Measurements from ENCODE around the gene CREB3L2.

Gene CREB3L2

DNA sequence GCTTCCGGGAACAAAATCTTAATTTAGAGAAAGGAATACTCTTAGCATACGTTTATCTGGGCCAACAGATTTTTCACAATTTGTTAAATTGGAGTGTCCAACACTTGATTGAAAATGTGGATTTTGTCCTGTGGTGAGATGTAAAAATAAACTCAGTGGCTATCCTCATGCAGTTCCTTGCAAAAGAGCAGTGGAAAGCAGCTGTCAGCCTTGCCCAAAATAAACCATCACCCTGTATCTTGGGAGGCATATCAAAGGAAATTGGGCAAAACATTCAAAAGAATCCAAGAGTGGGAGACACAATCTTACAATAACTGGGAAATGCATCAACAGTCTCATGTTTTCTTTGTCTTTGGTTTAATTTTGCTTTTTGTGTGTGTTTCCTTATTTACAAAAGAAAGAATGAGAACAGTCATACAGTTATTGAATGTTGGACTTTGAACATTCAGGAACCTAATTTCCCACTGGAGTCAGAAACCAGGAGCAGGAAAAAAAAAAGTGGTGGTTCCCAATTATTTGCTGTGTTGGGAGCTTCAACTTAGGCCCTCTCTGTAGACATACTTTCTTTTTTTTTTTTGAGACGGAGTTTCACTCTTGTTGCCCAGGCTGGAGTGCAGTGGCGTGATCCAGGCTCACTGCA lies 110.8 kb downstream of the CREB3L2 start:
- DNase-seq = no peak

DNA sequence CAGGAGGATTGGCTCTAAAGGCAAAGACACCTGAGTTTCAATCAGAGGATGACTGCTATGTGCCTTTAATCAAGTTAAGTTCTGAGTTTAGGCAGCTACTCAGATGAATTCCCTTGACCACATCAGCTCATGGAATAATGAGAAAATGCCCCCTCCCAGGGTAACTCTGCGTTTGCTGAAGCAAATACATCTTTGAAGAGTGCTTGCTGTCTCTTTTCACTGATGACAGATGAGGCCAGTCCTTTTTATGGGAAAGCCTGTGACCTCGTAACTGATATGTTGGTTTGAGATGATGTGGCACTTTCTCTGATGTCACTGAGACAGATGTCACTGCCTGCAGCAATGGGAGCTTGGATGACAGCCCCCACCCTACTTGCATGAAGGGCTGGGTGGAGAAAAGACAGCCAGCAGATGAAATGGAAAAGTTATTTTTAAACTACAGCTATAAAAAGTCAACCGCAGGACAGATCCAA lies 111.4 kb downstream of the CREB3L2 start:
- DNase-seq = no peak

DNA sequence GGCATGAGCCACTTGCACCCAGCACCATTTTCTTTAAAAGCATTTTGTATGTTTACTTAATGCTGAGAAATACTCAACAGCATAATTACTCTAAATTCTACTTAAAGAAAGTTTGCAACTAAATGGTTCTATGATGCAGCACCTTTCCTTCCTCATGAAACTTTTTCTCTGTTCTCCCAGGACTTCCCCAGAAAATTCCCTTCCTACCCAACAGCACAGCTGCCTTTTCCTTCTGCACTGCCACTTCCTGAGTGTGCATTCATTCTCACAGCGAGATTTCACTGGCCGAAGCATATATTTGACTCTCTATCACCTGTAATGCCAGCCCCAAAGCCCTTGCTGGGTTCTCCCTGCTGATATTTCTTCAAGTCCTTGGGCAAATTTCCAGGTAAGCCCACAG lies 113.6 kb downstream of the CREB3L2 start:
- no peak for DNase-seq

DNA sequence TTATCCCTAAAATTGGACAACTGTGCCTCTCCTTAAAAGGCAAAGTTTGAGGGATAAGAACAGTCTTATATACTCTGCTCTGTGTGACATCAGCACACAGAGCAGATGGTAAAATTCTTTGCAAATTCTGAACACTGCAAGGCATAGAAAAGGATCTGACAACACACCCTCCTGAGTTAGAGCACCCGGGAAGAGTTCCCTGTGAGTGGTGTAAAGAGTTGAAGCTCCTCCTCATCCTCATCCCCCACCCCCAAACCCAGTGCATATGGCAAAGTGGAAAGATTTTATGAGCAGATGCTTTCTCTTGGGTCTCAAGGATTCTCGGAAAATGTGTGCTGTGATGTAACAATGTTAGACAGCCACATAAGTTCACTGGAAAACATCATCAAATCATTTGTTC lies 115.1 kb downstream of the CREB3L2 start:
- no peak for DNase-seq

DNA sequence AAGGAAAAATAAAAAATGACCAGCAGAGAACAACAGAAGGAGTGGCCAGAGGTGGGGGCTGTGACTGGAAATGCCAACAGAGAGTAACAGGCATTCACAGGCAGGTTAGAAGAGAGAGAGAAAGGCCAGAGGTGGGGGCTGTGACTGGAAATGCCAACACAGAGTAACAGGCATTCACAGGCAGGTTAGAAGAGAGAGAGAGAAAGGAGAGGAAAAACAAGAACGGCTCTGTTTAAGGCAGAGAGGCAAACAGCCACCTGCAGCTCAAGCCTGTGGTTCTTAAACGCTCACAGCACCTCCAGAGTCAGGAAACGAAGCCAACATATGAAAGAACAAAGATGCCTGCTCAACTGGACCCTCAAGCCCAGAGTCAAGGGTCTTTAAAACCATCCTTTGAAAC lies 115.6 kb downstream of the CREB3L2 start:
- DNase-seq = no peak

DNA sequence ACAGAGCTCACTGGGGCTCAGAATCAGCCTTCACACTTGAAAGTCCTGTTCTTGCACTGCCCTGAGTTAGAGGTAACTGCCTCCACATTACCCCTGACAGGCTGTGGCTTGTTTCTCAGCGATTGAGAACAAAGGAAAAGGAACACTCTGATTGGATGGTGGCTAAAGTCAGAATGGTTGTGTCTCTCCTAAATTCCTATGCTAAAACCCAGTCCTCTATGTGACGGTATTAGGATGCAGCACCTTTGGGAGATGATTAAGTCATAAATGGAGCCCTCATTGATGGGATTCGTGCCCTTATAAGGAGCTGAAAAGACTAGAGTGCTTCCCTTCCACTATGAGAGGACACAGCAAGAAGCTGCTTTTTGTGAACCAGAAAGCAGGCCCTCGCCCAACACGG lies 116.2 kb downstream of the CREB3L2 start:
- DNase-seq = no peak

DNA sequence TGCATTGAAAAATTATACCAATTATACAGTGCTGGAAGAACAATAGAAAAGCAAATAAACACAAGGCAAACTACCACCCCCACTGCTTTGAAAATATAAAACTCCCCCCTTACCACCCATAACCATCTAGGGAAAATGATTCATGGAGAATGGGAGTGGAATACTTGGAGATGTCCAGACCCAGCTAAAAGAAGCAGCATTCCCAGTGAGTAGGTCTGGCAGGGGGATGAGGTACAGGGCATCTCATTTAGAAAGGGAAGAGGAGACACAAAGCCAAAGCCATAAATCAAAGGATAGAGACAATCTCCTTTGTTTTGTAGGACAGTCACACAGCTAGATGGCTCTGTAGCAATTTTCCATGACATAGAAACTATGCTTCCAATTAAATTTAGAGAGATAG lies 119.1 kb downstream of the CREB3L2 start:
- DNase-seq = no peak

DNA sequence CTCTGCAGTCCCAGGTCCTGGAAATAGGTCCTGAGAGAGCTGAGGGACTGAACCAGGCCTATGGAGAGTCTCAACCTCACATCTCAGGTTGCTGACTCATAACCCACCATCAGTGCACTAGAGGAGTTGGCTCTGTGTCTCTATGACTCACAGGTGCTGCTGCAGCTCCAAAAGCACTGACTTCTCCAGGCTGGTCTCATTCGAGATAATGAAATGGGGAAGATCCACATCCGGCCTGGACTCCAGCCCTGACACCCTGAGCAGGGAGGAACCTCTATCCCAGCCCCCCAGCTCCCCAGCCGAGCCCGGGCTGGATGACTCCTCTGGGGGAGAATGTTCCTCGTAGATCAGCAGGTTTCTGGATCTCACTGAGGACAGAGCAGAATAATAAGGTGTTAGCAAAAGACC lies 119.6 kb downstream of the CREB3L2 start:
- no peak for DNase-seq

DNA sequence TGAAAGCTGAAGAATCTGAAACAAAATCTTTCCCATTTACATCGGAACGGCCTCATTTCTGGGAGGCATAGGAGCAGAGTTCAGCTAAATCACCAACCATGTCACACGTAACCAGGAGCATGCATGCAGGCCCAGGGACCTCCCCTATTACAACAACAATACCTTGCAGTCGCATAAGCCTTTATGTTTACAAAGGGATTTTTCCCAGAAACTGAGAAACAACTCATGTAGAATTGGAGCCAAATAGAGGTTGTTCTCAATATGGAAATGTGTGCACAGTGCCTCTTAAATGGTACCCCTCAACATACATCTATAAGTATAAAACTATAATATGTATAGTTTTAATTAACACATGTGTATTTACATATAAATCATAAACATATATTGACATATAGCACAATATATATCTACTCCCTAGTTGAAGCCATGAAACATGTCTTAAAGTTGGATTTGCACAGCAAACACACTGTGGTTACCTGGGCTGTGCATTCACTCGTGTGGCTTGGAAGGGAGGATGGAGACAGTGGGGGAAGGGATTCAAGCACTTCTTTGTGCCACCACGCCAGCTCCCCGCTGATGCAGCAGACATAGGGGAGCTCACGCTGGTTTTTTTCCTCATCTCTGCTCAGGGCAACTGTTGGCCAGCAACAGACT lies 120.2 kb downstream of the CREB3L2 start:
- DNase-seq = no peak

DNA sequence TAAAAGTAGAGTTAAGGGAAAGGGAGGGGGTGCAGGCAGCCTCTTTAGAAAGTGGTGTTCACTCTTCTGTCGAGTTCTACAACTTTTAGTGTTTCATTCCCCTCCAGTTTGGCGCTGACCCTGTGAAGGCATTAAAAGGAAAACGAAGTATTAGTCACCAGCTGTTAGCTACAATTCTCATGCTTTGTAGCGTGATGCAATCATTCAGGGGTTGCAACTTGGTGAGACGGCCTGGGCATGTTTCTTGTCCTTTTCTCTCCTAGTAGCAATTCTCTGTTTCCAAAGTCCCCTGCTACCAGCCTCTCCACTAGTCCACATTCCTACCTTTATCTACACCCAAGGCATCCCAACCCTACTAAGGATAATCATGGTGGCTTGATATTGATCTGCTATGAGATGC lies 121.5 kb downstream of the CREB3L2 start:
- no peak for DNase-seq

DNA sequence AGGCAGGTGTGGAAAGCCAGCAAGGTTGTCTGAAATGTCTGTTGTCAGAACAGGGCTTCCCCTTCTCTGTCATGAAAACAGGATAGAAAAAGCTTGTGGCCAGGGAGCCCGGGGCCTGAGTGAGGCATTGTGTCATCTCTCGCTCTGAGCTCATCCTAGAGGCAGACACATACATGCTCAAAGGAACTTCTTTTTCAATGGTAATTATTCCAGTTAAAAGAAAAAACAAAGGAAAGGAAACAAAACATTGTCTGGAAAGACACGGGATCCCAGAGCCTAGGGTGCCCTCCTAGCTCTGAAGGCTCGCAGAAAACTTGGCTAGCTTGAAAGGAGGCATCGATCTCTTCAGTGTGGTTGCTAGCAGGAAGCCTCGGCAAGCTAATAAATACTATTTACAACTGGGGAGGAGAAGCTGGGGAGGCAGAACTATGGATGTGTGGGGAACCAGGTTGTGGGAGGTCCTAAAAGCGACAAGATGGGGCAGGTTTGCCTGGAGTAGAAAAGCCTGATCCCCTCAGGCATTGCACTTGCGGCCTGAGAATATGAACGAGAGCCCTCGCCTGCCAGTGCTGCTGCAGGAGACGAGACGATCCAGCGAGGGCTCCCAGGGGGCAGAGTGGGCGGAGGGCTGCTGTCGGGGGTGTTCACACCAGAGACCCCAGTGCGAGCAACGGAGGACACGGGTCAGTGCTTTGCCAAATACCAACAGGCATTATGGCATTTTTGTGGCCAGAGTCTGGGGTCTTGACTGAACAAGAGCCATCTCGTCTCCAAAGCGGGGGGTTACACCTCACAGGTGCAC lies 122.3 kb downstream of the CREB3L2 start:
- DNase-seq = no peak

DNA sequence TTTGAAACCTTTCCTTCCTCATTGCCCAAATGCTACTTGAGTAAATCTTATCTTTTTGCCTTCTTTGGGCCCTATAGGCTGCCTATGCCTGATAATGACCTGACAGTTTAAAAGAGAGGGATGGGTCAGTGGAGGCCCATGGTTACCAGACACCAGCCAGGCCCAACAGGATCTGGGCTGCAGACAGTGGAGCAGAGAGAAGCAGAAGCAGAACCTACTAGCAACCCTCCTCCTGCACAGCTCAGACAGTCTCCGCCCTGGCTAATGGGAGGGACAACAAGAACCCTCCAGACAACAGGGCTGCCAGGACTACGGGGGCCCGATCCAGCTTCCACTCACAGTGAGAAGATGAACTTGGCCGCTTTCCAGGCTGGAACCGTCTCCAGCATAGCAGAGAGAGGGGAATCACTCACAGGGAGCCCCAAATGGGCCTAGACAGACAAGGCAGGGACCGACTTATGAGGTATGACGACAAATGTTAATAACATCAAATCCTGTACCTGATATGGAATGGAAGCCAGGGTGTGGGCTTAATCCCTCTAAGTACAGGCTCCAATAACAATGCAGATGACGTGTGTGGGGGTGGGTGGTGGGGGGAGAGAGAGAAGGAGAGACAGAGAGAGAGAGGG lies 123.4 kb downstream of the CREB3L2 start:
- no peak for DNase-seq

DNA sequence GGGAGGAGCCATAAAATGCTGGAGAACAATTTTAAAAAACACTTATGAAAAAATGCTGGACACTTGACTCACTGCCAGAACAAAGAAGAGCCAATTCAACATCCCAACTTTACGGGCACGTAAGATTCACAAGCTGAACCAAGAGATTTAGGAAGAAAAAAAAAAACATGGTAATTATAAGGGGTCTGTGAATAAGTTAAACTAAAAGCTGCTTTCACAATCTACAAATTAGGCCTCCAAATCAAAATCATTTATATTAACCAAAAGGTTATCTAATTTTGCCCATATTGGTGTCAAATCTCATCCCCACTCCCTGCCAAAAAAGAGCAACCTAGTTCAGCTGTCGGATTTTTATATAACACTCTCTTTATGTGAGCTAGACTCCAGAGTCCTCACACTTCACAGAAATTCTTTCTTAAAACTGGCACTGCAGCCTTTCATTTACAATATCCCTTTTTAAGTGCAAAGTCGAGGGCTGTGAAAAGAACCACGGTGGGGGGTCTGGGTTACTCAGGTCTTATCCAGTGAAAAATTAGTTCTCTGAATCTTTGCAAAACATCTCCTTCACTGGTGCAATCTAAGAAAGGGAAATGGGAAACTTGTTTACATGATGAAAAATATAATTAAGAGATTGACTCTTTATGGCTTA lies 124.7 kb downstream of the CREB3L2 start:
- no peak for DNase-seq

DNA sequence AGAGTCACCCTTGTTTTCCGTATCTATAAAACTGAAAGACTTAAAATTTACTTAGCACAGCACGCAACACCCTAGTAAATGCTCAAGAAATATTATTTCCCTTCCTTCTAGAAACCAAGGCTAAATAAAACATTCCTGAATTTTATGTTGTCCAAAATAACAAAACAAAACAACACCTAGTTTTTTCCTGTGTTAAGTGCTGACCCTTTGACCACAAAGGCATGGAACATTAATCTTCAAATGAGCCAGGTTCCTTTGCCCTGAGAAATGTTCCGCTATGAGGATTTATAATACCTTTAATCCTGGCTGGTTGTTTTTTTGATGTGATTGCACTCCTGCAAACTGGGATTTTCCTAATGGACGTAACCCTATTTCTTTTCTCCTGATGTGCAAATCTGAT lies 126.1 kb downstream of the CREB3L2 start:
- no peak for DNase-seq

DNA sequence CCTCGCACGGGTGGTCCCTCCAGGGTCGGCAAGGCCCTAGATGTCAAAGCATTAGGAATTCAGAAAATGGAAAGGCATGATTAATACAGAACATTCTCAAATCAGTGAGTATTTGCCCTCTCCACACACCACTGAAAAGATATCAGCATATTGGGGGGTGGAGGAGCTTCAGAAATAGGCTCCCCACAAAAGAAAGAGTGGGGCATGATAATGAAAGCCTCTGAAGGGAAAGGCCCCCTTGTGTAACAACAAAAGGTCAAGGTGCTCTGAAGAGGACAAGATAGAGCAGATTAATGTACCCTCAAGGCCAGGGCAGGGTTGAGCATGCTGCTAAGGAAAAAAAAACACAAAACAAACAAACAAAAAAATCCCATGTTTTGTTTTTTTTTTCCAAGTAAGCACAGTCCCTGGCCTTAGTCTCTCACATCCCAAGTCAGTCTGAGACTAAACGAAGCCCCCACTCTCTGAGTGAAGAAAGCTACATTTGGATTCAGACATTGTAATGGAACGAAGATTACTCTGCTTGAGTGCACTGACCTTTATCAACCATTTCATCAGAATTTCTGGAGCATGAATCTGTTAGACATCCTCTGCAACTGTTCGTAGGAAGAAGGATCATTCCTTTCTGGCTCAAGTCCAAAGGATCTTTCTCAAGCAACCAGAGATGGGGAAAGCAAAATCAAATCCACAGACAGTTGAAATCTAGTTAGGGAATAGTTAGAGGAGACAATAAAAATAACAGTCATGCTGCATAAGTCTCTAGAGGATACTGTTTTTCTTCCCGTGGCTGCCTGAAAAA lies 127.7 kb downstream of the CREB3L2 start:
- DNase-seq = no peak

DNA sequence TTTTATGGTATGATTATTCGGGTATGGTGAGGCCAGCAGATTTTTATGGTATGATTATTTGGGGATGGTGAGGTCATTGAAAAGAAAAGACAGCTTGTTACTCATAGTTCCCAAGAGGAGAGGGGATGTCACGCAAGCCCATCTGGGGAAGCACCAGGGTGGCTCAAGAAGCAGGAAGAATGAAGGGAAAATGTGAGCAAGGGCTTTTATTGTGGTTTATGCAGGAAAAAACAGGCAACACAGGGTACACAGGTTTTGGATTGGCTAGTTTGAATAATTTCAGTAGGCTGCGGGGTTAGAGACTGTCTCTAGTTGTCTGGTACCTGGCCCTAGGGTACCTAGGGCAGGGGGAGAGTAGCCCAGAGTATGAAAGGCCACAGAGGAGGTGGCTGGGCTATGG lies 128.4 kb downstream of the CREB3L2 start:
- no peak for DNase-seq

DNA sequence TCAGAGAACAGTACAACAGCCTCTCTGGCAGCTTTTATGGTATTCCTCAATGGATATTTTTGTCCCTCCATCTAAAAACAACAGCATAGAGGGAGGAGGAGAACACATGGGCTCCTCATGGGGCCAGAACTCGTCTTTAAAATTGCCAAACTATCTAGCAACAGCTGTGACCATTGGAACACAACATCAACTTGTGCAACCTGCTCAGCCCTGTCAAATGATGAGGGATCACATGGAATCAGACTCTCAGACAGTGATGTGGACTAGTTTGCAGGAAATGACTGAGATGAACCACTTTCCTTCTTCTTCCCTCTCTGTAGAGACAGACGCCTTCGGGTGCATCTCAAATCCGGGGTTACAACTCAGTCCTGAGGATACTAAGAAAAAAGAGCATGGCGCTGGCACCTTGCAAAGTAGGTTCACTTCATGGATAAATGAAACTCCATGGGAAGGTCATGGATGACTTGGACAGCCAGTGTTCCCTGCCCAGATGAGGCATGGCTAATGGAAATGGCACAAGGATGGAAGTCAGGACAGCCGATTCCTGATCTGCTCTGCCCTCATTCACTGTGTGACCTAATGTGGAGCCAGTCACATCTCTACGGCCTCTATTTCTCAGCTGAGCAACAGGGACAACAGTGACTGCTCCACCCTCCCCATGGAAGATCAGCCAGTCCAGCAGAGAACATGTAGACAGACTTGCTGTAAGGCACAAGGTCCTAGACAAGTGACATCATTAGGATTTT lies 130.5 kb downstream of the CREB3L2 start:
- DNase-seq = no peak

DNA sequence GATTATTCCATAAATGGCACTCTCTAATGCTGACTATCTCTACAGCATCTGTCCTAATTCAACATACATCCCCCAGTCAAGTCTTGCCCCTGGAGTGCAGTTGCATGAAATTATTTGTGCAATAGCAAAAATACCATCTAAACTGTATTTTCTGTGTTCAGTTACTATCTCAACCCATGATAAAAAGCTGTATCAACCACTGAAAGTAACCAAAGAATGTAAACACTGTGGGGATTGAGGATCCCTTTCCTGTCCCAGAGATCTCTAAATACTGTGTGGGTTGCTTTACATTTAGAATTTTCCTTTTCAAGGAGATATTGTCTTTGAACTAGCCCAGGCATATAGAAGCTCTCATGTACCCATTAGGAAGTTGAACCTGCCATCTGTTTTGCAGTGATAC lies 131.2 kb downstream of the CREB3L2 start:
- DNase-seq = no peak

DNA sequence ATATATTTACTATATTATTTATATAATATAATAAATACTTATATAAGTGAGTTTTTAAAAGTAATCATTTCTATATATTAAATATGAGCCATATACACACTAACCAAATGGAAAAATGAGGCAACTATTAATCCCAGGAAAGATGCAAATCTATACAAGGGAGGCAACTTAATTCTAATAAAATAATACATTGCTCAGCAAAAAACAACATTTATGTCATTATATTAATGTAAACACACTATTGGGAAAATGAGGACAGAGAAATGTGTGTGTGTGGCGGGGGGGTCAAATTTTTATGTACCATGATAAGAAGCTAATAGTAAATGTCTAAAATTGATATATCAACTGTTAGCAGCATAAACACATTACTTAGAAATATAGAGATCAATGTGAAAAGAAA lies 131.8 kb downstream of the CREB3L2 start:
- no peak for DNase-seq

DNA sequence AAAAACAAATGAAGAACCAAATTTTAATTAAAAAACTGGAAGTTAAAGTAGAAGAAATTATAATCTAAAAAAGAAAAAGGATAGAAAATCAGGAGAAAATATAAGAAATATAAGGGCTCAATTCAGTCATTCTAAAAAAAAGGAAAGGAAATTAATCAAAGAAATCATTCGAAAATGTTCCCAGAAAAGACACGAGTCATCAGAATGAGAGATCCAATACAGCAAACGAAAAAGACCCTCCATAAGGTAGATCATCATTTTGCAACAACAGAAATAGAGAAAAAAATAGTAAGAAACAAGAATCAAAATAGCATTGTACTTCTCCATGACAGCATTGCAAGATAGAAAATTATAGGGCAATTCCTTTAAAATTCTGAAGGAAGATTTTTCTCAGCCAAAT lies 132.6 kb downstream of the CREB3L2 start:
- no peak for DNase-seq

DNA sequence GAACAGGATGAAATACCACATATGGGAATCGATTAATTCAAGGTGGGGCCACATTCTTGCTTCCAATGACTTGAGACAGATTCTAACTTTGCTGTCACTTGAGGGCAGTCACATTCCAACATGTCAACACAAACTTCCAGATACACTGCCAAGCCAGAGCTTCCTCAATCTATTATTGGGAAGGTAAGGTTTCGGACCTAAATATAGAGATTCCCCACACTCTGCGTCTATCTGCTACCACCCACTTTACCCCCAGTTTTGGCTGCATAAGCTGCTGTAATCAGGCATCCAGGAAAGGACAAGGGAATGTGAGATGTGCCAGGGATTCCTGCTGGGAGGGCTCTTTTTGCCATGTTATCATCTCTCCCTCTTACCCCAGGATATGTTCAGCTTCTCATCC lies 134.6 kb downstream of the CREB3L2 start:
- DNase-seq = no peak

DNA sequence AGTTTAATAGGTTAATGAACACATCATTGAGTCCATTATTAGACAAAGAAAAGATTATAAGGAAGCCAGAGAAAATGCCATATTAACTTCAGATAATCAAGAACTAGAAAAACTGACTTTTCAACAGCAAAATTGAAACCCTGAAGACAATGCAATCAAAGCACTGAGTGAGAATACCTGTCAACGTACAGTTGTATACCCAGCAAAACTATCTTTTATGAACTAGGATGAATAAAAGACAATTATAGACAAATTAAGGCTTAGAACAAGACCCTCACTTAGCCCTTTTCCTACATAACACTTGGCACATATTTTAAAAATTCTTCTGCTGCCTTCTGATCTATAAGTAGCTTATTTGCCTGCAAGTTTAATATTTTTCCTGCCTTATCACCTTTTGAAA lies 136.1 kb downstream of the CREB3L2 start:
- DNase-seq = no peak

Data from NCI-H1105 (cell line).